ENCODE data around the gene MAT1A.
"Not testable (repeated sequence)": the region's sequence is repeated elsewhere in the genome, so short reads cannot be mapped to it uniquely, and the experiment has no call there.

Gene MAT1A

GRCh38 chr10:80264081-80265056 lies 25.1 kb downstream of the MAT1A start:
- no peak for TF ChIP-seq POLR2A (IDR thresholded peaks at IDR 0.05; ENCODE audit: low read depth, low read length)
- DNase-seq (ENCODE audit: insufficient read length, low spot score) (no peak), FAIRE-seq (no peak)

DNA sequence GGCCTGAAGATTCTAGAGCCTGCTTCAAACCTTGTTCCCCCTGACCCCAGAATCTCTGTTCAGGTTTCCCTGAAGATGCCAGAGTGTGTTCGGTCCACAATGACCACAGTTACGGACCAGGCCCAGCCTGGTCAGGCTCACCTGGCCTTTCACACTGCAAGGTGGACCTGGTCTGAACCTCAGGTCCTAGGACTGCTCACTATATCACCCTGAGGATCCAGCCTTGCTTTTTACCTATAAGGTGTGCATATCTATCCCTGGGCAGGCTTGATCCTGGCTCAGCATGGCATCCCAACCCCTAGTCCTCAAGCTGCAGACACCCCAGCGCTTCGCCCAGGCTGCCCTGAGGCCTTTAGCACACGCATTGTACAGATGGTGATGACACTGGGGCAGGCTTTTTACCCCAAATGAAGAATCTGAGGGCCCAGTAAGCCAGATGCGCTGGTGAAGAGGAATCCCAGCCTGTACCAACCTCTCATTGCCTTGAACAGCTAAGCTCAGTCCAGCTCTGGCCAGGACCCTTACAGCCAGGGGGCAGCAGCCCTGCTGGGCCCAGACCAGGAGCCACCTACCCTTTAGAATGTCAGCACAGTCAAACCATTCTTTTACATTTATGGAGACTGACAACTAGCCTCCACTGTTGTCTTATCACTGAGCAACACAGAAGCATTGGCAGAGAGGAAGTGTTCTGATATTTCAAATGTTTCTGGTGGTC lies 28.0 kb downstream of the MAT1A start:
- DNase-seq (ENCODE audit: insufficient read length, low spot score) (no peak), FAIRE-seq (no peak)
- TF ChIP-seq POLR2A (IDR thresholded peaks at IDR 0.05; ENCODE audit: low read depth, low read length): no peak

GRCh38 chr10:80260295-80261243 lies 28.9 kb downstream of the MAT1A start:
- FAIRE-seq: peak; percentile 15
- no peak for TF ChIP-seq POLR2A (IDR thresholded peaks at IDR 0.05; ENCODE audit: low read depth, low read length)
- peak; percentile 38 for DNase-seq (ENCODE audit: insufficient read length, low spot score)

DNA sequence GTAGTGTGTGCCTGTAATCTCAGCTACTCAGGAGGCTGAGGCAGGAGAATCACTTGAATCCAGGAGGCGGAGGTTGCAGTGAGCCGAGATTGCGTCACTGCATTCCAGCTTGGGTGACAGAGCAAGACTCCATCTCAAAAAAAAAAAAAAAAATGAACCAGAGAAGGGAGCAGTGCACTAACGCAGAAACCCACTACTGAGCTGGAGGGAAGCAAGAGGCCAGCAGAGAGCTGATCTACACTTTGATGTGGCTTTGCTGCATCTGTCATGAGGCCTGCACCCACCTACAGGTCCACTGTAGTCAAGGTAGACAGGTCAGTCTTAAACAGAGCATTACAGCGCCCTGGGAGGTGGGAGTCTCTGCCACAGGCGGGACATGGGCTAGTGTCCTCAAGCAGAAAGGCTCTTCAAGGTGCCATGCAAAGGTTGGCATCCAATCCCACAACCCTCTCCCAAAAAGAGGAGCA lies 30.0 kb downstream of the MAT1A start:
- DNase-seq (ENCODE audit: insufficient read length, low spot score) (no peak), FAIRE-seq (no peak)
- TF ChIP-seq POLR2A (IDR thresholded peaks at IDR 0.05; ENCODE audit: low read depth, low read length): no peak

DNA sequence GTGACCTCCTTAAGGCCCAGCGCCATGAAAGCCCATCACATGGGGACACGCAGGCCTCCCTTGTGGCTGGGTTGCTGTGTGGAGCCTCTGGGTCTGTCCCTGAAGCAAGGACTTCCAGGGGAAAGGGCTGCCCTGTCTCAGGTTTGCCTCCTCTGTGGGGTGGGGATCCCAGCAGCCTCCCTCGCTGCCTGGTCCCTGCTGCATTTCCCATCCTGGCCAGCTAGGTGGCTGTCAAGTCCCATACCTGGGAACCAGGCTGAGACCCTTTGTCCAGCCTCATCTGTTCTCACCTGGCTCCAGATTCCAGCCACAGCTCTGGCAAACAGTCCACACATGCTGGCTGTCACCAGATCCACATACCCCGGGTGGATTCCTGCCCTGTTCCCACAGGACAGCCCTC lies 32.7 kb downstream of the MAT1A start:
- not testable (repeated sequence) for DNase-seq (ENCODE audit: insufficient read length, low spot score)
- FAIRE-seq: peak; percentile 15

DNA sequence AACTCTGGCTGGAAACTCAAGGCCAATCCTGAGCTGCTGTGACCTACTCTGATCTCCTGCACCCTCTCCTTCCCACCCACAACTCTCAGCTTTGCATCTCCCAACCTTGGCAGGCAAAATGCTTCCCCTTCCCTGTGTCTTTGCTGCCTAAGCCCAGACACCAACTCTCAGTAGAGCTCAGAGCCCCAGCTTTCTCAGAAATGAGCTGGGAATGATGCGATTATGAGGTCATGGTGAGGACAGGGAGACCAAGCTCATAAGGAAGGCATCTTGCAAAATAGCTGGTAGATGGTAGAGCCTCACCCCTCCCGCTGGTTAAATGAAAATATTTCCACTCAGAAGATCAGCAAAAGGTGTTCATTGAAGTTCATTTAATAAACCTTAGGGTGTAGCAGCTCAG lies 34.7 kb downstream of the MAT1A start:
- FAIRE-seq: not testable (repeated sequence)

DNA sequence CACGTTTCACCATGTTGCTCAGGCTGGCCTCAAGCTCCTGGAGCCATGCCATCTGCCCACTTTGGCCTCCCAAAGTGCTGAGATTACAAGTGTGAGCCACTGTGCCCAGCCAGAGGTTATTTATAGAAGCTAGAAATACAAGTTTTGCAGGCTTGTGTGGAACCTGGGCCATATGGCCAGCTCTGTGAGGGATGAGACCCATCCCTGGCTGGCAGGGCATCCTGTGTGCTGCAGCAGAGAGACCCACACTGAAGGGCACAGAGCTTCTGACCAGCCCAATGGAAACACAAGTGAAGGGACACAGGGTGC lies 35.5 kb downstream of the MAT1A start:
- DNase-seq (ENCODE audit: insufficient read length, low spot score); FAIRE-seq: not testable (repeated sequence)

More for the DNA sequence above, 34.7 kb downstream of the MAT1A start:
- DNase-seq (ENCODE audit: insufficient read length, low spot score): not testable (repeated sequence)

DNA sequence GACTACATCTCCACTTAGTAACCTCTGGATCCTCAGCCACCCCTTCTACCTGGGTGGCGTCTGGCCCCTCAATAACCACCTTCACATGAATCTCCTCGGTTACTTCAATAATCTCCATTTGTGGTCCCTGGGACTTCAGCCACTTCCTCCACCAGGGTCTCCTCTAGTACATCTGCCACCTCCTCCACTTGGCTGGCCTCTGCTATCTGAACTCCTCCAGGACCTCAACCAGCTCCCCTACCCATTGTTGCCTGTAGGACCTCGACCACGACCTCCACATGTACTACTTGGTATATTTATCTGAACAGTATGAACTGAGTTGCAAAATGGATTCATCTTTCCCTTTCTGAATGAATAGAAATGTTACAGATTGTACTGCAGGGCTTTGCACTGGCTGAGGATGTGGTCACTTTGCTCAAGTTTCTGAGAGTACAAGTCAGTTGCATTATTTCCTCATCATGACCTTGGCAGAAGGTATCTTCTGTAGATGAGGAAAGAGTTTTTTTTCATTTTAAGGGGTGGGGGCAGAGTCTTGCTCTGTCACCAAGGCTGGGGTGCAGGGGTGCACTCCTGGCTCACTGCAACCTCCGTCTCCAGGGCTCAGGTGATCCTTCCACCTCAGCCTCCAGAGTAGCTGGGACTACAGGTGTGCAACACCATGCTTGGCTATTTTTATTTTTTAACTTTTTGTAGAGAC lies 36.0 kb downstream of the MAT1A start:
- no peak for TF ChIP-seq POLR2A (IDR thresholded peaks at IDR 0.05; ENCODE audit: low read depth, low read length)
- no peak for DNase-seq (ENCODE audit: insufficient read length, low spot score)
- no peak for FAIRE-seq

GRCh38 chr10:80252296-80252887 lies 37.1 kb downstream of the MAT1A start:
- FAIRE-seq: no peak
- TF ChIP-seq POLR2A (IDR thresholded peaks at IDR 0.05; ENCODE audit: low read depth, low read length): no peak
- DNase-seq (ENCODE audit: insufficient read length, low spot score): no peak

GRCh38 chr10:80251703-80252280 lies 37.7 kb downstream of the MAT1A start:
- DNase-seq (ENCODE audit: insufficient read length, low spot score); FAIRE-seq: not testable (repeated sequence)

GRCh38 chr10:80250399-80250798 lies 39.1 kb downstream of the MAT1A start:
- not testable (repeated sequence) for DNase-seq (ENCODE audit: insufficient read length, low spot score)
- FAIRE-seq: peak; percentile 81

GRCh38 chr10:80249906-80250305 lies 39.6 kb downstream of the MAT1A start:
- DNase-seq (ENCODE audit: insufficient read length, low spot score); FAIRE-seq: not testable (repeated sequence)

GRCh38 chr10:80247611-80248010 lies 41.8 kb downstream of the MAT1A start:
- FAIRE-seq; DNase-seq (ENCODE audit: insufficient read length, low spot score): not testable (repeated sequence)

DNA sequence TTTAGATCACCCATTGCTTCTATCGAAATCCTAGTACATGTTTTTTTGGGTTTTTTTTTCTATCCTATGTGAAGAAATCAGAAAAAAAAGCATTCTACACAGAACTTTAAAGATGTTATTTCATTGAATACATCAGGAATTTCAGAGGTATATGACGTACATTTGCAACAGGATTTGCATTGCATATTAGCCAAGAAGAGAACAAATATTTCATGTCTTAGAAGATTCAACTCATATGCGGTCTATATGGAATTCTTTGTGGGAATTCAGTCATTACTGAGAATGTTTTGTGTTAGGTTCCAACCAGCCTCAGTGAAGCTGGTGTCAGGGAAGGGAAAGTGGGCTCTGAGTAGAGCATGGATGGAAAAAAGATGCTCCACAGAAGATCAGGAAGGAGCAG lies 45.1 kb downstream of the MAT1A start:
- not testable (repeated sequence) for DNase-seq (ENCODE audit: insufficient read length, low spot score); FAIRE-seq

- not testable (repeated sequence) for DNase-seq (ENCODE audit: insufficient read length, low spot score); FAIRE-seq
Measured at GRCh38 chr10:80242341-80242740, 47.1 kb downstream of the MAT1A start.

DNA sequence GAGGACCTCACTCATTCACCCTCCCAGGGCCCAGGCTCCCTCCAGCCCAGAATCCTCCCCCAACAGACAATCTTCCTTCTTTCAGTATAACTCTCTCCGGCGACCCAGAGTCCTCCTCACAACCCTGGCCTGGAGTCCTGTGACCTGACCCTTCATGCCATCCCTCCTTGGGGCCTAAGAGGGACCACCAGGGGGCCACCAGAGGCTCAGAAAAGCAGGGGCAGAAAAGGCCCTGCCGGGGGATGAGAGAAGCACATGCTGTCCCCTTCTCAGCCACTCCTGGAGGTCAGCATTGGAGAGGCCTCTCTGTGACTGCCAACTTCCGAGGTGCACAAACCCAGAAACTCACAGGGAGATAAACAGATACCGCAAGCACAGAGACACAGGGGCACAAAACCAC lies 53.0 kb downstream of the MAT1A start:
- not testable (repeated sequence) for DNase-seq (ENCODE audit: insufficient read length, low spot score); FAIRE-seq

DNA sequence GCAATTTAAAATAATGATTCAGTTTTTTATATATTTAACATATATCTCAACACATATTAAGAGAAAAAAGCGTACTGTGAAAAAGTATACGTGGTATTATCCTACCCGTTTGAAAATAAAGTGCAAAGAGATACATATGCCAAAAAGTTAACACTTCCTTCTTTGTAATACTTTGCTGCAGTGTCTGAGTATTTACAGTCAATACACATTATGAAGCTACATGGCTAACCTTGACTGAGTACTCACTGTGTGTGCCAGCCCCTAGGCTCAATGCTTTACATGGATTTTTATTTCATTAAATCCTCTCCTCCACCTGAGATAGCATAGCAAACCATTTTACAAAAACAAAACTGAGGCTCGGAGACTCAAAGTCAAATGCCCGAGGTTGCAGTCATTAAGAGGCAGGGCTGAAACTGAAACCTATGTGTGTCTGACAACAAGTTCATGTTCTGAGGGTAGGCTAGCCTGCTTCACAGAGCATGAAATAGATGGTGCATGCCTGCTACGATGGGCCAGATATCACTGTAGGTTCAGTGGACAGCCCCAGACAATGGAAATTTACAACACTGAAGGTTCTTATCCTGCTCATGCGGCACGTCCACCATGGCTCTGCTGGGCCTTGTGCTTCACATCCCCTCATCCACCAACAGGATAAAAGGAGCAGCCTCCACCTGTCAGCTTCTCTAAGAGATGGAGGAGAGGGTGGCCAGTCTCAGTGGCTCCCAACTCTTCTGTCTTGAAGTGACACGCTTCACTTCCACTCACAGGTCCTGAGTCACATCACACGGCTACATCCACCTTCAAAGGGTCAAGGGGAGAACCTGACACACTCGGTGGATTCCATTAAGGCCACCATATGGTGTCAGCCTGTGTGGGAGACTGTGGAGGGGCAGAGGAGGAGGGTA lies 54.9 kb downstream of the MAT1A start:
- not testable (repeated sequence) for DNase-seq (ENCODE audit: insufficient read length, low spot score); FAIRE-seq
